ENCODE measurements around the gene TTLL6. TPM values are rescaled to one million over a fixed set of nuclear protein-coding genes. Genes with fewer than 3 reads are reported as not detected.

TTLL6 gene
- polyA plus RNA-seq, 1 experiment, result not detected

DNA sequence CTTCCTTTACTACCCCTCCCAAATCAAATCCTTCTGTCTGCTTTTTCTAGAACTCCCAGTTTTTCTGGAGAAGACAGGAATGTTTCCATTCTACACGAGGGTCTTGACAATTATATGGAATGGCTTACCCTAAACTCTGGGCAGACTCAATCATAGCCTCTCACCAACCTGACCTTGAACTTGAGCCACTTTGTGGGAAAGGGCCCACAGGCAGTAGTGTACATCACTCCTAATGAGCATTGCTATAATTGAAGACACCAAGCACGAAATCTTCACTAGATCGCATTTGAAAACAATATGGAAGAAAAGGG lies 86.8 kb downstream of the TTLL6 start:
- peaks cover 72% of the 10 kb centered on the region for H3K27me3 ChIP-seq (ENCODE audit: control insufficient read depth, insufficient read depth, low read length)
- H3K4me3 ChIP-seq (ENCODE audit: low read depth, low read length), result no peak overlapping the region
- POLR2A ChIA-PET, result no interaction called here
- no peak for DNase-seq (ENCODE audit: low read depth)
- no peaks in the 10 kb centered on the region for H3K36me3 ChIP-seq (ENCODE audit: control insufficient read depth, insufficient read depth, low read length)
- TF ChIP-seq, protein P1, sequence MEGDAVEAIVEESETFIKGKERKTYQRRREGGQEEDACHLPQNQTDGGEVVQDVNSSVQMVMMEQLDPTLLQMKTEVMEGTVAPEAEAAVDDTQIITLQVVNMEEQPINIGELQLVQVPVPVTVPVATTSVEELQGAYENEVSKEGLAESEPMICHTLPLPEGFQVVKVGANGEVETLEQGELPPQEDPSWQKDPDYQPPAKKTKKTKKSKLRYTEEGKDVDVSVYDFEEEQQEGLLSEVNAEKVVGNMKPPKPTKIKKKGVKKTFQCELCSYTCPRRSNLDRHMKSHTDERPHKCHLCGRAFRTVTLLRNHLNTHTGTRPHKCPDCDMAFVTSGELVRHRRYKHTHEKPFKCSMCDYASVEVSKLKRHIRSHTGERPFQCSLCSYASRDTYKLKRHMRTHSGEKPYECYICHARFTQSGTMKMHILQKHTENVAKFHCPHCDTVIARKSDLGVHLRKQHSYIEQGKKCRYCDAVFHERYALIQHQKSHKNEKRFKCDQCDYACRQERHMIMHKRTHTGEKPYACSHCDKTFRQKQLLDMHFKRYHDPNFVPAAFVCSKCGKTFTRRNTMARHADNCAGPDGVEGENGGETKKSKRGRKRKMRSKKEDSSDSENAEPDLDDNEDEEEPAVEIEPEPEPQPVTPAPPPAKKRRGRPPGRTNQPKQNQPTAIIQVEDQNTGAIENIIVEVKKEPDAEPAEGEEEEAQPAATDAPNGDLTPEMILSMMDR (IDR thresholded peaks at IDR 0.05; ENCODE audit: insufficient read depth, low read depth, low read length), result no peak
- CTCF ChIA-PET, result no interaction called here

DNA sequence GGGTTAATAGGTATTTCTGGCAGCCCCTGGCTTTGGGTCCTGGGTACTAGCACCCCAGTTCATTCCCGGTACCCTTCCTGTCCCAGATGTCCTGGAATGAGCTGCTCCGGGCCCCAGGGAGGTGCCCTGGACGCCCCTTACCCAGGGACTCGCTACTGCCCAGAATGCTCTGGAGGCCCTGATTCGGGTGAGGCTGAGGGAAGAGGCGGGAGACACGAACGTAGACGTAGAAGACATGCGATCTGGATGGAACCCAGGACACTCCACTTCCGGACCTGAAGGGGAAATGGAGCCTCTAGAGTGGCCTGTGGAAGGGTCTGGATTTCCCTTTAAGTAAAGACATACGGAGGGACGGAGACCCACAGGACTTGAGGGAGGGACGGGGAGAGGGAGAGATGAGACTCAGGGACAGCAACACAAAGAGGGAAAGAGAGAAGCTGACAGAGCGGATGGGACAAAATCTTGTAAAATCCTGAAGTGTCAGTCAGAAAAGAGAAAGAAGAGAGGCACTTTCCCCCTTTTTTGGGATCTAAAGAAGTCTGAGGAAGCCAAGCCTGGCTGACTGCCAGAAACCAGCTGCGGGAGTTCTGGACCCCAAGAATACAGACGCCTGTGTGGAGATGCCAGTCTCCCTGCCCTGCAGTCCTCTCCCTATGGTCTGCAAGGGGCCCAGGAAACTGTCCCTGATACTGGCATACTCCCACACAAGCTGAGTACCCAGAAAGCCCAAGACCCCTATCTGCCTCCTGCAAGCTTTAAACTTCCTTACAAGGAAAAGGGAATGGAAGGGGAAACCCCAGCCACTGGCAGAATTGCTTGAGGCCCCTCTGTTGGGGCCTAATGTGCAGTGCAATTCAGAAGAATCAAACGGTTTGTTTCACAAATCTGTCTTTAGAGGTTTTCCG lies 87.4 kb downstream of the TTLL6 start:
- CTCF ChIA-PET, result interaction anchor here (1.0 to 10.1 kb wide), 5 partner anchors 14 to 155 kb away, joined by 4 to 152 read pairs (median 5); no protein-coding TSS in a partner anchor
- POLR2A ChIA-PET, result no interaction called here
- no peak for DNase-seq (ENCODE audit: low read depth)
- Histone ChIP-seq H3K36me3 (ENCODE audit: control insufficient read depth, insufficient read depth, low read length) (no peaks in the 10 kb centered on the region), H3K27me3 (ENCODE audit: control insufficient read depth, insufficient read depth, low read length) (peaks cover 72% of the 10 kb centered on the region), H3K4me3 (ENCODE audit: low read depth, low read length) (no peak overlapping the region)
- TF ChIP-seq, protein P1 (IDR thresholded peaks at IDR 0.05; ENCODE audit: insufficient read depth, low read depth, low read length), result no peak

DNA sequence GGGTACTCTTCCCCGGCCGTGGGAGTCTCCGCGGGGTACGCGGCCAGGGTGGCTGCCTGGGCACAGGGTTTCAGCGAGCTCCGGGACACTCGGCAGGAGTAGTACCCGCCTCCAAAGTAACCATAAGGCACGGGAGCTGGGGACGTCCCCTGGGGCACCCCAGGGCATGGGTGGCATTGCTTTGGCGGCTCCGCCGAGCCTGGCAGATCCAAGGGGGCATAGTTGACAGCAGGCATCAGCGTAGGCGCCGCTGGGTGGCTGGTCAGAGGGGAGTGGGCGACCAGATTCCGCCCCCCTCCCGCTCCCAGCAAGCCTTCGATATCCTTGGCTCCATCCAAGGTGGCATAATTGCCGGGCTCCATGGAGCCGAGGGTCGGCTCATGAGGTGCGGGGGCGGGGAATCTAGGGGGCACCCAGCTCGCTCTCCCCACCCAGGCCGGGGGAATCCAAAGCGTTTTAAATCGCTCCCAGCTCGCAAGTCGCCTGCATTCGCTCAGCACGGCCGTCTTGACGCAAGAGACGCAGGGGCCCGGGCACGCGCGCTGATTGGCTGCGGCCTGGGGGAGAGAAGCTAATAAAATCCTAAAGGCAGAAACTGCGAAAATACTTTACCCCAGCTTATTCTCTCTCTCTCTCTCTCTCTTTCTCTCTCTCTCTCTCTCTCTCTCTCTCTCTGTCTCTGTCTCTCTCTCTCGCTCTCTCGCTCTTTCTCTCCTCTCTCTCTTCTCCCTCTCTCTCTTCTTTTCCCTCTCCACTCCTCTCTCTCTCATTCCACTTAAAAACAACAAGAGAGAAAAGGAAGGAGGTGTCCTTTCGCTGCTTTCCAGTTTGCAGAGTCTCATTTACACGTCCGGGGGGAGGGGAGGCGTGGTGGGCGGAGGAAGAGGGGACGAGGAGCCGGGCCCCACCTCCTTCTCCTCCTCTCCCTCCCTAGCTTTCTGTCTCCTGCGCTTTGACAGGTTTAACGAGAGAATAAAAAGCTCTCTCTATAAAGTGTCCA lies 88.5 kb downstream of the TTLL6 start, which contains the start of gene HOXB13:
Gene HOXB13 (minus strand): TSS at position 519 of the 1,000 bp plus-strand sequence. CDS start 157 bp downstream, at position 362.
- DNase-seq (ENCODE audit: low read depth), result no peak
- POLR2A ChIA-PET, result interaction anchor here (0.7 kb wide), 1 partner anchor 400 kb away, joined by 14 read pairs; no protein-coding TSS in a partner anchor
- H3K4me3 ChIP-seq (ENCODE audit: low read depth, low read length), result peak within 1 kb of the TSS; percentile 43
- CTCF ChIA-PET, result interaction anchor here (0.5 to 10.1 kb wide), 8 partner anchors 10 to 156 kb away, joined by 3 to 152 read pairs (median 4); no protein-coding TSS in a partner anchor
- TF ChIP-seq, protein P1 (IDR thresholded peaks at IDR 0.05; ENCODE audit: insufficient read depth, low read depth, low read length), result no peak
- peaks cover 68% of the 10 kb centered on the region for H3K27me3 ChIP-seq (ENCODE audit: control insufficient read depth, insufficient read depth, low read length)
- H3K36me3 ChIP-seq (ENCODE audit: control insufficient read depth, insufficient read depth, low read length), result no peaks in the 10 kb centered on the region

DNA sequence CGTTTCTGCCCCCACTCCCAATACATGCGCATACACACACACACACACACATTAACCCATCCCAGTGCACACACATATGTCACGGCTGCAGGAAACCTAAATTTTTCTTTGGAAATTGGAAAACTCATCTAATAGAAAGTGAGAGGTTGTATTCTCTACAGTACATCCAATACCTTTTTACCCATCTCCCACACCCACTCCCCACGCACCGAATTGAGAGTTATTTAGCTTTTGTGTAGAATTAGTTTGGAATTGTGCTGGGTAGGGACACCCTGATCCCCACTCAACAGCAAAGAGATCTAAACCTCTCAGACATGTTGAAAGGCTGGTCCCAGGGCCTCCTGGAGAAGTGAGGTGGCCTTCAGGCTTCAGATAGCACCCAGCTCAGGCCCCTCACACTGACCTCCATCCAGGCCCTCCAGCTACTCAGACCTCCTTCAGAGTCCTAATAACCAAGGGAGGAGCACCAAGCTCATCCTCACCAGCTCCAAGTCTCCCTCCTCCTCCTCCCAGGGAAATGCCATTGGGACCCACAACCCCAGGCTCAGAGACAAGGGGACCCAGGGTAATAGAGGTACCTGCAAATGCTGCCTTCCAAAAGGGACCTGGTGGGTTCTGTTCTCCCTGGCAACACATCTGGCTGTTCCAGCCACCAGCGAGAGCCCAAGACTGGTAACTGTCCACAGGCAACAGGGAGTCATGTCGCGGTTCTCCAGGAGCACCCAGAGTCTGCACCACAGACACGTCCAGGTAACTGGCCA lies 89.4 kb downstream of the TTLL6 start:
- Histone ChIP-seq H3K4me3 (ENCODE audit: low read depth, low read length) (peak overlapping the region; percentile 43), H3K27me3 (ENCODE audit: control insufficient read depth, insufficient read depth, low read length) (peaks cover 64% of the 10 kb centered on the region), H3K36me3 (ENCODE audit: control insufficient read depth, insufficient read depth, low read length) (no peaks in the 10 kb centered on the region)
- ChIA-PET CTCF (interaction anchor here (0.5 to 10.1 kb wide), 5 partner anchors 16 to 151 kb away, joined by 3 to 152 read pairs (median 5); no protein-coding TSS in a partner anchor), POLR2A (no interaction called here)
- DNase-seq (ENCODE audit: low read depth), result no peak
- TF ChIP-seq, protein P1 (IDR thresholded peaks at IDR 0.05; ENCODE audit: insufficient read depth, low read depth, low read length), result no peak
